Neuronal stem cell (in vitro differentiated cells): ENCODE results near the gene KIAA1210.

Experiments
- DNase-seq: peaks from one replicate; pipeline ENCODE4 v3.0.0-alpha.2; 2013; ENCODE audit warnings: low spot score
- H2AFZ ChIP-seq: one replicate; pipeline ENCODE4 v1.6.1; 2013; ENCODE audit warnings: mild to moderate bottlenecking, low read length, inconsistent platforms
- H2AK5ac ChIP-seq: 2 replicates; pipeline ENCODE4 v1.6.1; 2013; ENCODE audit warnings: low read depth, mild to moderate bottlenecking, inconsistent platforms, low read length, moderate library complexity, mixed read lengths
- H2BK120ac ChIP-seq: 2 replicates; pipeline ENCODE4 v1.6.1; 2013; ENCODE audit warnings: low read depth, mild to moderate bottlenecking, inconsistent platforms, low read length, moderate library complexity, mixed read lengths
- H2BK12ac ChIP-seq: one replicate; pipeline ENCODE4 v1.6.1; 2013; ENCODE audit warnings: low read length, inconsistent platforms
- H2BK15ac ChIP-seq: 2 replicates; pipeline ENCODE4 v1.6.1; 2013; ENCODE audit warnings: mild to moderate bottlenecking, low read length, inconsistent platforms, mixed read lengths
- H2BK5ac ChIP-seq: one replicate; pipeline ENCODE4 v1.6.1; 2013; ENCODE audit warnings: inconsistent platforms, mild to moderate bottlenecking, low read length, moderate library complexity
- H3K14ac ChIP-seq: one replicate; pipeline ENCODE4 v1.6.1; 2013; ENCODE audit warnings: low read length, inconsistent platforms
- H3K18ac ChIP-seq: 2 replicates; pipeline ENCODE4 v1.6.1; 2013; ENCODE audit warnings: low read length, inconsistent platforms
- H3K23ac ChIP-seq: 2 replicates; pipeline ENCODE4 v1.6.1; 2013; ENCODE audit warnings: low read depth, mild to moderate bottlenecking, mixed read lengths, low read length, inconsistent platforms; ENCODE audit not compliant: poor library complexity
- H3K27ac ChIP-seq: replicated peaks from 3 replicates; pipeline ENCODE4 v1.5.1; 2013; ENCODE audit warnings: low read length, inconsistent platforms
- H3K27me3 ChIP-seq, 3 experiments: 2 replicates each; pipeline ENCODE4 v1.6.1; 2013; ENCODE audit warnings: low read length in 3 of 3, mild to moderate bottlenecking in 2 of 3, inconsistent platforms in 1 of 3, low read depth in 1 of 3, mixed read lengths in 1 of 3, moderate library complexity in 1 of 3; ENCODE audit not compliant: control insufficient read depth in 3 of 3, insufficient read depth in 3 of 3
- H3K36me3 ChIP-seq, 2 donors: replicated peaks in 1 of 2; 2 replicates each; pipeline ENCODE4 v1.6.1; 2013; ENCODE audit warnings: low read length in 2 of 2; ENCODE audit not compliant: control insufficient read depth in 2 of 2, insufficient read depth in 2 of 2
- H3K4ac ChIP-seq: 2 replicates; pipeline ENCODE4 v1.6.1; 2013; ENCODE audit warnings: inconsistent platforms, mild to moderate bottlenecking, low read length, moderate library complexity
- H3K4me1 ChIP-seq, 2 donors: 1 replicate in 1 of 2; 2 replicates in 1 of 2; pipeline ENCODE4 v1.6.1; 2013; ENCODE audit warnings: low read length in 2 of 2, low read depth in 1 of 2; ENCODE audit not compliant: control insufficient read depth in 2 of 2, insufficient read depth in 1 of 2
- H3K4me2 ChIP-seq: one replicate; pipeline ENCODE4 v1.6.1; 2013; ENCODE audit warnings: mild to moderate bottlenecking, low read length, inconsistent platforms; ENCODE audit not compliant: insufficient read depth, poor library complexity, severe bottlenecking
- H3K4me3 ChIP-seq, 2 donors: 2 replicates each; pipeline ENCODE4 v1.5.1; 2013; ENCODE audit warnings: low read length in 2 of 2, mild to moderate bottlenecking in 2 of 2, inconsistent platforms in 1 of 2, moderate library complexity in 1 of 2
- H3K79me1 ChIP-seq: one replicate; pipeline ENCODE4 v1.6.1; 2013; ENCODE audit warnings: low read depth, mild to moderate bottlenecking, inconsistent platforms, low read length, moderate library complexity
- H3K9ac ChIP-seq: one replicate; pipeline ENCODE4 v1.6.1; 2013; ENCODE audit warnings: mild to moderate bottlenecking, low read depth, low read length, inconsistent platforms; ENCODE audit not compliant: poor library complexity
- H3K9me3 ChIP-seq, 2 donors: replicated peaks in 1 of 2; 2 replicates each; pipeline versions ENCODE3 to v1.6.1; 2013; ENCODE audit warnings: low read length in 2 of 2, mild to moderate bottlenecking in 2 of 2, inconsistent platforms in 1 of 2, low read depth in 1 of 2, mixed read lengths in 1 of 2, moderate library complexity in 1 of 2; ENCODE audit not compliant: control insufficient read depth in 2 of 2, insufficient read depth in 1 of 2
- H4K8ac ChIP-seq: one replicate; pipeline ENCODE4 v1.6.1; 2013; ENCODE audit warnings: low read depth, mild to moderate bottlenecking, inconsistent platforms, low read length, moderate library complexity
- H4K91ac ChIP-seq: one replicate; pipeline ENCODE4 v1.6.1; 2013; ENCODE audit warnings: low read length, low read depth, mild to moderate bottlenecking, inconsistent platforms; ENCODE audit not compliant: poor library complexity
- WGBS, 2 donors: extraction: QIAGEN DNeasy Blood & Tissue Kit; methylation state at CpG; one replicate each; pipeline ENCODE4 v1.1.7; 2013; ENCODE audit warnings: missing lambda C conversion rate in 2 of 2, mixed read lengths in 1 of 2; ENCODE audit not compliant: insufficient read length in 2 of 2, insufficient replicate concordance in 1 of 2; ENCODE audit errors: extremely low coverage in 2 of 2; 5-methylcytosine and 5-hydroxymethylcytosine counted together

KIAA1210 gene

DNA sequence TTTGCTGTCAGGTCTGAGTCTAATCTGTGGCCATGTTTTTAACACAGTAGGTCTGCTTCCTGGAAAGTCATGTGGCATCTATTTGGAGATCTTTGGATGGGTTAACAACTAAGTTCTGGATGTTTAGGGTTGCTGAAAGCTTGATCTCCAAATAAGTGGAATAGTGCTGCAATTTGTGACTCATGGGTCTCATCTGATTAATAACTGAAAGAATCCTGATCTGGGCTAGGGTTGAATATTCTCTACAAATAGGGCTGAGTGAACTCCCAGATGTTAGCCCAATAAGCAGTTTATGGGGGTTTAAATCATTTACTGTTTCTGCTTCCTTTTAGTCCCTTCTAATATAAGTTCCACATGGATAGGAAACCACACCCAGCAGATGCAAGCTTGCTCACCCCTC lies 31.7 kb downstream of the KIAA1210 start:
- Histone ChIP-seq H3K4me2 (no peak overlapping the region), H3K79me1 (no peaks in the 10 kb centered on the region), H3K9ac (no peak overlapping the region), H4K91ac (no peak overlapping the region), H2BK12ac (no peak overlapping the region), H2AK5ac (no peak overlapping the region), H2BK120ac (no peak overlapping the region), H3K4ac (no peak overlapping the region), H4K8ac (no peak overlapping the region), H2BK5ac (no peak overlapping the region), H3K36me3 (no peaks in the 10 kb centered on the region), H3K14ac (no peak overlapping the region), H3K18ac (no peak overlapping the region), H3K9me3 (no peaks in the 10 kb centered on the region), H3K27ac (no peak overlapping the region), H3K4me1 (no peaks in the 10 kb centered on the region), H2AFZ (no peak overlapping the region), H3K4me3 (no peak overlapping the region), H2BK15ac (no peak overlapping the region), H3K23ac (no peak overlapping the region), H3K27me3 (peaks cover 0 to 4% (median 0%) of the 10 kb centered on the region in 3 experiments)
- DNase-seq = no peak

DNA sequence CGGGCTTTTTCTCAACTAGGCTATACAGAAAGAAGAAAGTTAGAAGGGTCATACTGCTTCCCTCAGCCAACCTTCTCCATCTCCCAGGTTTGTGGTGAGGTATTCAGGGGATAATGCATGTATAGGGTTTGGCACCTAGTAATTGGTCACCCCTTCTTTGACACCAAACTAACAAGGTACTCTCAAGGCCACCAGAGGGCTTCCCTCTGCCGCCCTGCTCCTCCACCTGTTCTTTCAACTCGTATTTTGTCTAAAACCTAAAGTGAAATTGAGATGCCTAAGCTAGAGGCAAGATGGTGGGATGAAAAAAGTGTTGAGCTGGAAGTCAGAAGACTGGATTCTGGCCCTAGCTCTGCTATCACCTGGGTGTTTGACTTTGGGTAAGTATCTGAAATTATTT lies 32.8 kb downstream of the KIAA1210 start:
- H4K8ac ChIP-seq = no peak overlapping the region
- no peaks in the 10 kb centered on the region for H3K4me1 ChIP-seq
- H2BK12ac ChIP-seq = no peak overlapping the region
- no CpG with 5 or more reads among the region's 3 CpGs for WGBS, 2 donors
- no peak overlapping the region for H4K91ac ChIP-seq
- H3K4ac ChIP-seq = no peak overlapping the region
- H3K4me3 ChIP-seq = no peak overlapping the region
- no peak overlapping the region for H2BK5ac ChIP-seq
- no peak overlapping the region for H3K9ac ChIP-seq
- H3K23ac ChIP-seq = no peak overlapping the region
- H3K36me3 ChIP-seq = no peaks in the 10 kb centered on the region
- no peak overlapping the region for H3K27ac ChIP-seq
- H3K14ac ChIP-seq = no peak overlapping the region
- H2AFZ ChIP-seq = no peak overlapping the region
- no peak overlapping the region for H3K18ac ChIP-seq
- no peak overlapping the region for H3K4me2 ChIP-seq
- H3K9me3 ChIP-seq = no peaks in the 10 kb centered on the region
- H3K27me3 ChIP-seq = peaks cover 0 to 3% (median 0%) of the 10 kb centered on the region in 3 experiments
- no peak overlapping the region for H2BK15ac ChIP-seq
- H2AK5ac ChIP-seq = no peak overlapping the region
- no peak overlapping the region for H2BK120ac ChIP-seq
- DNase-seq = no peak
- no peaks in the 10 kb centered on the region for H3K79me1 ChIP-seq

DNA sequence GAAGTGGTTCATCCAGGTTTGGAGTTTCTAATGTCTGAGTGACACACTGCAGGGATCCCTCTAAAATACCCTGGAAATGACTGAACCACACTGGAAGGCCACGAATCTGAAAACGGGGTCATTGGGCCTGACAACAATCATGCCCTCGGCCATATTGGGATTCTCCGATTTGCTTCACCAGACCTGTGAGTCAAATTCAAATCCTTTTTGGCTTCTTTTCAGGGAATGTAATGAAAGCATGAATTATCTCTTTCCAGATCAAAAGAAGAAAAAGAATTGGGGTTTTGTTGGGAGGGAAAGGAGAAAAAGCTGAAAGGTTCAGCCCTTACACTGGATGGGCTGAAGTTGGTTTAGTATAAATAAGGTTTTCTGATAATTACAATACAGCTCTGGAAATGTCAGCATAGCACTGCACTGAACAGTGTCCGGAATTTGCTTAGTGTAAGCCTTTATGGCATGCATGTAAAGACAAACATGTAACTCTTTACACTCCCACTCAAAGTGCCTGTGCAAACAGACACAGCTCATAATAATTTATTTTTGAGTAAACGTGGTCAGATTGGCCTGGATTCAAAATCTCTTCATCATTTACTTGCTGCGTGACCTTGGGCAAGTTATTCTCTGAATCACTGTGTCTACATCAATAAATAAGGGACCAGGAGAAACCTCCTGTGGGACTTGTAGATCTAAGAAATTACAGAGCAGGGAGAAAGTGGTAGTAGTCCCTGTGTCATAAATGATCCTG lies 33.4 kb downstream of the KIAA1210 start:
- no peak overlapping the region for H2BK12ac ChIP-seq
- no peak overlapping the region for H3K9ac ChIP-seq
- no peak overlapping the region for H3K4me2 ChIP-seq
- no CpG with 5 or more reads among the region's 7 CpGs for WGBS, 2 donors
- no peak overlapping the region for H4K91ac ChIP-seq
- no peaks in the 10 kb centered on the region for H3K79me1 ChIP-seq
- H2AK5ac ChIP-seq = no peak overlapping the region
- no peak overlapping the region for H4K8ac ChIP-seq
- no peak overlapping the region for H2BK5ac ChIP-seq
- H2AFZ ChIP-seq = no peak overlapping the region
- H3K27ac ChIP-seq = no peak overlapping the region
- DNase-seq = no peak
- peaks cover 0 to 6% (median 0%) of the 10 kb centered on the region in 3 experiments for H3K27me3 ChIP-seq
- H3K4ac ChIP-seq = no peak overlapping the region
- no peaks in the 10 kb centered on the region for H3K9me3 ChIP-seq
- H3K18ac ChIP-seq = no peak overlapping the region
- H3K14ac ChIP-seq = no peak overlapping the region
- no peak overlapping the region for H2BK15ac ChIP-seq
- H3K23ac ChIP-seq = no peak overlapping the region
- no peak overlapping the region for H2BK120ac ChIP-seq
- no peaks in the 10 kb centered on the region for H3K36me3 ChIP-seq
- H3K4me1 ChIP-seq = no peaks in the 10 kb centered on the region
- H3K4me3 ChIP-seq = no peak overlapping the region

DNA sequence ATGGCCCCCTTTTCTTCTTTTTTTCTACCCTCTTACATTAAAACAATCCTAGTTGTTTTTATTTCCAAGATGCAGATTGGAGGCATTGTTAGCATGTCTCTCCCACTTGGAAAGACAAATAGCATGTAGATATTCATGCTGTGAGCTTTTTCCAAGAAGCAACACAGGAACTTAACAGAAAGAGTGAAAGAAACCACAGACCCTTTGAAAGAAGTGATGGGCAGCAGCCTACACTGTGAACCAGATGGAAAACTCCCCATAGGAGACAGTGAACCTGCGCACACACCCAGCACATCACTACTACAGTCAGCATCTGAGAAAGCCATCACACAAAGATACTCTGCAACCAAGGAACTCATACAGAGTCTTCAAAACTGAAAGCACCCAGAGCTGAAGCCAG lies 37.0 kb downstream of the KIAA1210 start:
- H3K79me1 ChIP-seq = no peaks in the 10 kb centered on the region
- no CpG with 5 or more reads among the region's 1 CpG for WGBS, 2 donors

More for the DNA sequence above, 37.0 kb downstream of the KIAA1210 start:
- Histone ChIP-seq H2BK12ac (no peak overlapping the region), H3K4me1 (no peaks in the 10 kb centered on the region), H4K91ac (no peak overlapping the region), H3K36me3 (no peaks in the 10 kb centered on the region), H2BK120ac (no peak overlapping the region), H3K27ac (no peak overlapping the region), H4K8ac (no peak overlapping the region), H3K18ac (no peak overlapping the region), H2AK5ac (no peak overlapping the region), H3K4ac (no peak overlapping the region), H3K4me3 (no peak overlapping the region), H2AFZ (no peak overlapping the region), H3K4me2 (no peak overlapping the region), H3K23ac (no peak overlapping the region), H3K14ac (no peak overlapping the region), H3K27me3 (peaks cover 0 to 22% (median 0%) of the 10 kb centered on the region in 3 experiments), H3K9me3 (no peaks in the 10 kb centered on the region), H2BK15ac (no peak overlapping the region), H2BK5ac (no peak overlapping the region), H3K9ac (no peak overlapping the region)
- DNase-seq = no peak
